Naive B cell (primary cell): Measurements from ENCODE around the gene SORL1. TPM values are rescaled to one million over a fixed set of nuclear protein-coding genes. Genes with fewer than 3 reads are reported as not detected.
"Not testable (repeated sequence)": the region's sequence is repeated elsewhere in the genome, so short reads cannot be mapped to it uniquely, and the experiment has no call there.

ENCODE experiments used
- ATAC-seq, 2 donors: fragments of 150-1000 bp; cut with Tn5 transposase; 2 replicates each; pipeline ENCODE4 v1.10.0; 2021; ENCODE audit warnings: low read depth in 2 of 2, mild to moderate bottlenecking in 2 of 2, moderate library complexity in 2 of 2
- DNase-seq: peaks from one replicate; pipeline ENCODE4 v3.0.0; 2022
- H3K27ac Mint-ChIP-seq, 6 donors: one replicate each; pipeline ENCODE4 v1.8.0; 2020 to 2022; ENCODE audit warnings: mild to moderate bottlenecking in 6 of 6, mixed read lengths in 6 of 6, moderate library complexity in 5 of 6, inconsistent platforms in 2 of 6
- H3K27me3 Mint-ChIP-seq, 3 donors: one replicate each; pipeline ENCODE4 v1.8.0; 2021 to 2022; ENCODE audit warnings: mixed read lengths in 3 of 3, mild to moderate bottlenecking in 1 of 3
- H3K36me3 Mint-ChIP-seq, 2 donors: one replicate each; pipeline ENCODE4 v1.8.0; 2020 to 2022; ENCODE audit warnings: mixed read lengths in 2 of 2, inconsistent platforms in 1 of 2, mild to moderate bottlenecking in 1 of 2
- H3K4me1 Mint-ChIP-seq, 3 donors: one replicate each; pipeline ENCODE4 v1.8.0; 2020 to 2022; ENCODE audit warnings: mixed read lengths in 3 of 3, inconsistent platforms in 1 of 3, mild to moderate bottlenecking in 1 of 3, moderate library complexity in 1 of 3
- H3K4me3 Mint-ChIP-seq, 8 donors: one replicate each; pipeline ENCODE4 v1.8.0; 2020 to 2022; ENCODE audit warnings: mild to moderate bottlenecking in 8 of 8, mixed read lengths in 8 of 8, moderate library complexity in 8 of 8, inconsistent platforms in 2 of 8
- H3K9me3 Mint-ChIP-seq, 7 donors: one replicate each; pipeline ENCODE4 v1.8.0; 2020 to 2022; ENCODE audit warnings: mixed read lengths in 7 of 7, mild to moderate bottlenecking in 5 of 7, inconsistent platforms in 2 of 7, moderate library complexity in 1 of 7
- polyA plus RNA-seq, 6 donors: library from polyadenylated mRNA; unstranded; fragments of 300-500 nt; fragmentation: Illumina TruSeq; gene quantifications; one replicate each; pipeline ENCODE4 v1.2.3, GENCODE V29; 2021; ENCODE audit warnings: low read depth in 6 of 6

Gene SORL1, protein sequence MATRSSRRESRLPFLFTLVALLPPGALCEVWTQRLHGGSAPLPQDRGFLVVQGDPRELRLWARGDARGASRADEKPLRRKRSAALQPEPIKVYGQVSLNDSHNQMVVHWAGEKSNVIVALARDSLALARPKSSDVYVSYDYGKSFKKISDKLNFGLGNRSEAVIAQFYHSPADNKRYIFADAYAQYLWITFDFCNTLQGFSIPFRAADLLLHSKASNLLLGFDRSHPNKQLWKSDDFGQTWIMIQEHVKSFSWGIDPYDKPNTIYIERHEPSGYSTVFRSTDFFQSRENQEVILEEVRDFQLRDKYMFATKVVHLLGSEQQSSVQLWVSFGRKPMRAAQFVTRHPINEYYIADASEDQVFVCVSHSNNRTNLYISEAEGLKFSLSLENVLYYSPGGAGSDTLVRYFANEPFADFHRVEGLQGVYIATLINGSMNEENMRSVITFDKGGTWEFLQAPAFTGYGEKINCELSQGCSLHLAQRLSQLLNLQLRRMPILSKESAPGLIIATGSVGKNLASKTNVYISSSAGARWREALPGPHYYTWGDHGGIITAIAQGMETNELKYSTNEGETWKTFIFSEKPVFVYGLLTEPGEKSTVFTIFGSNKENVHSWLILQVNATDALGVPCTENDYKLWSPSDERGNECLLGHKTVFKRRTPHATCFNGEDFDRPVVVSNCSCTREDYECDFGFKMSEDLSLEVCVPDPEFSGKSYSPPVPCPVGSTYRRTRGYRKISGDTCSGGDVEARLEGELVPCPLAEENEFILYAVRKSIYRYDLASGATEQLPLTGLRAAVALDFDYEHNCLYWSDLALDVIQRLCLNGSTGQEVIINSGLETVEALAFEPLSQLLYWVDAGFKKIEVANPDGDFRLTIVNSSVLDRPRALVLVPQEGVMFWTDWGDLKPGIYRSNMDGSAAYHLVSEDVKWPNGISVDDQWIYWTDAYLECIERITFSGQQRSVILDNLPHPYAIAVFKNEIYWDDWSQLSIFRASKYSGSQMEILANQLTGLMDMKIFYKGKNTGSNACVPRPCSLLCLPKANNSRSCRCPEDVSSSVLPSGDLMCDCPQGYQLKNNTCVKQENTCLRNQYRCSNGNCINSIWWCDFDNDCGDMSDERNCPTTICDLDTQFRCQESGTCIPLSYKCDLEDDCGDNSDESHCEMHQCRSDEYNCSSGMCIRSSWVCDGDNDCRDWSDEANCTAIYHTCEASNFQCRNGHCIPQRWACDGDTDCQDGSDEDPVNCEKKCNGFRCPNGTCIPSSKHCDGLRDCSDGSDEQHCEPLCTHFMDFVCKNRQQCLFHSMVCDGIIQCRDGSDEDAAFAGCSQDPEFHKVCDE (N-terminal part only)
- polyA plus RNA-seq: 100 to 1,000 TPM in 1 of 6 donors, 10 to 100 TPM in 5; 61.7 to 102 (median 83.8) TPM

GRCh38 chr11:121451986-121452608 lies at the start of gene SORL1:
Gene SORL1 (plus strand): TSS chr11:121452314. CDS start chr11:121452332, 18 bp downstream.
- Mint-ChIP-seq H3K9me3 (no peaks in the 10 kb centered on the region), H3K4me3 (peak within 1 kb of the TSS; percentile 93 to 99 (median 98)), H3K36me3 (no peaks in the 10 kb centered on the region), H3K27me3 (no peaks in the 10 kb centered on the region), H3K27ac (peak within 1 kb of the TSS; percentile 92 to 100 (median 98)), H3K4me1 (peaks cover 78 to 90% (median 84%) of the 10 kb centered on the region in 3 donors)
- peak; percentile 61 for DNase-seq
- peak; percentile 61 to 70 for ATAC-seq

- H3K9me3 Mint-ChIP-seq: peaks cover 0 to 7% (median 2%) of the 10 kb centered on the region in 7 donors
- H3K27ac Mint-ChIP-seq: peak overlapping the region in 5 of 6 donors; percentile 62 to 86 (median 76)
- DNase-seq: peak; percentile 35
- H3K27me3 Mint-ChIP-seq: no peaks in the 10 kb centered on the region
- H3K36me3 Mint-ChIP-seq: no peaks in the 10 kb centered on the region
- H3K4me3 Mint-ChIP-seq: peak overlapping the region; percentile 7 to 64 (median 52)
- peaks cover 17 to 24% (median 22%) of the 10 kb centered on the region in 3 donors for H3K4me1 Mint-ChIP-seq
- peak; percentile 37 to 47 for ATAC-seq
Observed at GRCh38 chr11:121405646-121406045, 46.5 kb upstream of the SORL1 start.

DNA sequence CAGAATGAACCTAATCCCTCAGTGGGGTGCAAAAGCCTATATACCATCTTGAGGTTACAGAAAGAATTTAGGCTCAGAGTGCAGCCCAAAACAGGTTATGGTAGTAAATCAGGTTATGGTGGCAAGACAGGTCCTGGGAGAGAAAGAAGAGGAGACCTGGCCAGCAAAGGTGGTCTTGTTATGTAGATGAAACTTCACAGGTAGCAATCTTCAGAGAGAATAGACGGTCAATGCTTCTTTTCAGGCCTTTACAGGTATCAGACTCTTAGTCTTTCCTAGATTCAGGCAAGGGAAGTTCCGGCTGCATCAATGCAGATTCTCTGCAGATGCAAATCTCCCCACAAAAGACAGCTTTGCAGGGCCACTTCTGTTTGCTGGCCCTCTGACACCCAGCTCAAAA lies 45.8 kb upstream of the SORL1 start:
- ATAC-seq: no peak
- H3K27me3 Mint-ChIP-seq: no peaks in the 10 kb centered on the region
- peaks cover 0 to 7% (median 2%) of the 10 kb centered on the region in 7 donors for H3K9me3 Mint-ChIP-seq
- DNase-seq: no peak
- no peaks in the 10 kb centered on the region for H3K36me3 Mint-ChIP-seq
- H3K4me1 Mint-ChIP-seq: peaks cover 17 to 24% (median 22%) of the 10 kb centered on the region in 3 donors
- no peak overlapping the region for H3K4me3 Mint-ChIP-seq
- H3K27ac Mint-ChIP-seq: peak overlapping the region in 4 of 6 donors; percentile 7 to 62 (median 28)

DNA sequence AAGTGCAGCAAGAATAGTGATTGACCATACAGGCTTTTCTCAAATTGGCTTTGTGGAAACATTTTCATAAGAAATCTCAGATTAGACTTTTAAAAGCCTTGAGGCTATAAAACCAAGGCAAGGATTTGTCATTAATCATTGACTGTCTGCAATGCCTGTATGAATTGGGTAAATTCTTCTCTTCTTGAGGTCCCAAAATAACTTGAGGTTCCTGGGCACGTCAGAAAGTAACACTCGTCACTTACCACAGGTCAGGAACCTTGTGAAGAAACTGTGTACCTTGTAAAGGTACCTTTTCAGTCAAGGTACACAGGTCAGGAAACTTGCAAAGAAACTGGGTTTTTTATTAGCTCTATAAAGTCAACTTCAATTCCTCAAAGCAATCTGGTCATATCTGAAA lies 43.3 kb upstream of the SORL1 start:
- no peak overlapping the region for H3K4me3 Mint-ChIP-seq
- peaks cover 0 to 6% (median 2%) of the 10 kb centered on the region in 7 donors for H3K9me3 Mint-ChIP-seq
- no peak overlapping the region for H3K27ac Mint-ChIP-seq
- DNase-seq: no peak
- H3K4me1 Mint-ChIP-seq: peaks cover 17 to 24% (median 22%) of the 10 kb centered on the region in 3 donors
- H3K36me3 Mint-ChIP-seq: no peaks in the 10 kb centered on the region
- no peak for ATAC-seq
- H3K27me3 Mint-ChIP-seq: no peaks in the 10 kb centered on the region

- not testable (repeated sequence) for H3K27ac Mint-ChIP-seq, ATAC-seq, H3K9me3 Mint-ChIP-seq
Observed at GRCh38 chr11:121410041-121410440, 42.1 kb upstream of the SORL1 start.

GRCh38 chr11:121411330-121411729 lies 40.8 kb upstream of the SORL1 start:
- ATAC-seq, H3K4me3 Mint-ChIP-seq, H3K9me3 Mint-ChIP-seq, H3K27me3 Mint-ChIP-seq, H3K27ac Mint-ChIP-seq, DNase-seq, H3K4me1 Mint-ChIP-seq, H3K36me3 Mint-ChIP-seq: not testable (repeated sequence)

More at GRCh38 chr11:121410041-121410440, 42.1 kb upstream of the SORL1 start:
- not testable (repeated sequence) for H3K4me3 Mint-ChIP-seq, H3K27me3 Mint-ChIP-seq, DNase-seq, H3K36me3 Mint-ChIP-seq
- peaks cover 12 to 18% (median 15%) of the 10 kb centered on the region in 3 donors for H3K4me1 Mint-ChIP-seq

DNA sequence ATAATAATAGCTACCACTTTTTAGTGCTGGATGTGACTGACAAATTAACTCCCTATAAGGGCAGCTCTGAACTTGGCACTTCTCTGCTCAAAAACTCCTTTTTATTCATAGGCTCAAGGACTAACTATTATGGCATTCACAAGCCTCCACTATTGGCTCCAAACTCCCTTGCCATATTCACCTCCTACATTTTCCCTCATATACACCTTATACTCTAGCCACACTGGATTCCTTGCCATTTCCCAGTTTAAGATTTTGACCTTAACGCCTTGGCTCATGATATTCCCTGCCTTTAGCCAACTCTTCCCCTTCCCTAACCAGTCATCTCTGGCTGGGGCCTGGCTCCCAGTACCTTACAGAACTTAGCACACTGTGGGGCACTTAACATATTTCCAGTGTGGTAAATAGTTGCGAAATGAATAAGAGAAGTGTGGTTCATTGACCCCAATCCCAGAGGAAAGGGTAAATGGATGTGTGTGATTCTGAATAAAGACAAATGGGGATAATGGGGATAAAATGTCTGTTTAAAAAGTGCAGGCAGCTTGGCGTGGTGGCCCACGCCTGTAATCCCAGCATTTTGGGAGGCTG lies 40.0 kb upstream of the SORL1 start:
- H3K9me3 Mint-ChIP-seq: no peaks in the 10 kb centered on the region
- H3K4me3 Mint-ChIP-seq: no peak overlapping the region
- ATAC-seq: no peak
- DNase-seq: no peak
- no peaks in the 10 kb centered on the region for H3K36me3 Mint-ChIP-seq
- no peaks in the 10 kb centered on the region for H3K27me3 Mint-ChIP-seq
- H3K27ac Mint-ChIP-seq: peak overlapping the region in 2 of 6 donors; percentile 71 to 79
- H3K4me1 Mint-ChIP-seq: peaks cover 3 to 7% (median 4%) of the 10 kb centered on the region in 3 donors

DNA sequence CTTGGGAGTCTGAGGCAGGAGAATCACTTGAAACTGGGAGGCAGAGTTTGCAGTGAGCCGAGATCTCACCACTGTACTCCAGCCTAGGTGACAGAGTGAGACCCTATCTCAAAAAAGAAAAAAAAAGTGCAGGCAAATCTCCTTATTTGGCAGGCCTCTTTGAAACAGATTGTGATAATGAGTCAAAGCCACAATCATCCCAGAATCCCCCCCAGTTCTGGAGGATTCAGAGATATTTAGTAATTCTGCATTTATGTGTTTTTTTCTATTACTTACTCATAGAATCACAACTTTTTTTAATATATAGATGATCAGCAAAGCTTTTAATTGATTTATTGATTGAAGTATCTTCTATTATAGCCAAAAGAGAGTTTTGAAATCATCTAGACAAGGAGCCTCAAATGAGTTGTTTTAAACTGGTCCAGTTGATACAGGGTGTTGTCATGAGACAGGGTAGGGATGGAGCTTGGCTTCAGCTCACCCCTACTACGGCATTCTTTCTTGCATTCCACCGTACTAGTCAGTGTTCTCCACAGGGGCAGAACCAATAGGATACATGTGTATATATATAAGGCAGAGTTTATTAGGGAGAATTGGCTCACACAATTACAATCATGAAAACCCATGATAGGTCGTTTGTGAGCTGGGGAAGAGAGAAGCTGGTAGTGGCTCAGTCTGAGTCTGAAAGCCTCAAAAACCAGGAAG lies 39.3 kb upstream of the SORL1 start:
- ATAC-seq: no peak
- peaks cover 9 to 12% (median 11%) of the 10 kb centered on the region in 3 donors for H3K4me1 Mint-ChIP-seq
- H3K27ac Mint-ChIP-seq: peak overlapping the region in 2 of 6 donors; percentile 80 to 90
- H3K4me3 Mint-ChIP-seq: no peak overlapping the region
- no peaks in the 10 kb centered on the region for H3K36me3 Mint-ChIP-seq
- no peak for DNase-seq
- H3K9me3 Mint-ChIP-seq: no peaks in the 10 kb centered on the region
- no peaks in the 10 kb centered on the region for H3K27me3 Mint-ChIP-seq

- Mint-ChIP-seq H3K4me1 (peaks cover 17 to 24% (median 18%) of the 10 kb centered on the region in 3 donors), H3K9me3 (no peaks in the 10 kb centered on the region), H3K27ac (peak overlapping the region in 2 of 6 donors; percentile 4 to 18), H3K4me3 (no peak overlapping the region), H3K36me3 (no peaks in the 10 kb centered on the region), H3K27me3 (no peaks in the 10 kb centered on the region)
- DNase-seq: no peak
- no peak for ATAC-seq
Observed at GRCh38 chr11:121414141-121414913, 37.8 kb upstream of the SORL1 start.

GRCh38 chr11:121415856-121416255 lies 36.3 kb upstream of the SORL1 start:
- no peaks in the 10 kb centered on the region for H3K36me3 Mint-ChIP-seq
- H3K9me3 Mint-ChIP-seq: no peaks in the 10 kb centered on the region
- ATAC-seq (no peak), DNase-seq (no peak)
- H3K4me1 Mint-ChIP-seq: peaks cover 18 to 38% (median 25%) of the 10 kb centered on the region in 3 donors
- peak overlapping the region in 1 of 8 donors; percentile 3 for H3K4me3 Mint-ChIP-seq
- H3K27ac Mint-ChIP-seq: peak overlapping the region in 2 of 6 donors; percentile 4 to 42
- no peaks in the 10 kb centered on the region for H3K27me3 Mint-ChIP-seq

DNA sequence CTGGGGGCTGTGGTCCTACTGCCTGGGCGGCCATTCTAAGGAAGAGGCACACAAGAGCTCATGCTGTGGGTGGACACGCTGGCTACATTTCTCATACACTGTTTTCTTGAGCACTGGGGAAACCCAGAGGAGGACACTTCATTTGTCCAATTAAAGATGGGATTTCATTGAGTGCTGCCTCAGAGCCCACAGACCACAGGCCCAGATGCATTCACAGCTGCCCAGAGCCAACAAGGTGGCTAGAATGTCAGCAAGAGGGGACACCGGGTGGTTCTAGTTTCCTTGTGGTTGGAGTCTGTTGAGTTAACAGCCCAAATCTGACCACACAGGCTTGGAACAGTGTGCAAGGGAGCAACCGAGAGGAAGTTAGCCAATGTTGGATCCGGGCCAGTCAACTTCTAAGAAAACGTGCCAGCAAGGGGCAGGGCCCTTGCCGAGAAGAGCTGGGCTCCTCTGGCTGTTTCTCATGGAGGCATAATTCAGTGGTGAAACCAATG lies 35.0 kb upstream of the SORL1 start:
- Mint-ChIP-seq H3K27ac (peak overlapping the region in 5 of 6 donors; percentile 73 to 90 (median 86)), H3K4me3 (peak overlapping the region in 2 of 8 donors; percentile 24 to 41), H3K9me3 (peaks cover 0 to 5% (median 0%) of the 10 kb centered on the region in 7 donors), H3K4me1 (peaks cover 28 to 50% (median 37%) of the 10 kb centered on the region in 3 donors), H3K36me3 (no peaks in the 10 kb centered on the region), H3K27me3 (no peaks in the 10 kb centered on the region)
- ATAC-seq (peak in 1 of 2 donors; percentile 3), DNase-seq (peak; percentile 18)
